Measurements from ENCODE around the gene CD83. TPM values are rescaled to one million over a fixed set of nuclear protein-coding genes. Genes with fewer than 3 reads are reported as not detected.

CD83 gene
- total RNA-seq, 1 donor = 1.4 TPM

GRCh38 chr6:14118446-14118845 is 874 bp downstream of the CD83 start:
- H3K4me1 ChIP-seq (ENCODE audit: insufficient read depth, low read length) = peaks cover 3% of the 10 kb centered on the region
- H4K20me1 ChIP-seq (ENCODE audit: insufficient read depth, low read length) = no peaks in the 10 kb centered on the region
- H3K4me3 ChIP-seq (ENCODE audit: insufficient read depth, low read length) = no peak overlapping the region
- DNase-seq (ENCODE audit: insufficient read length, low spot score, missing footprints) = no peak
- H3K9me3 ChIP-seq (ENCODE audit: low read depth, low read length) = no peaks in the 10 kb centered on the region
- H3K27me3 ChIP-seq (ENCODE audit: insufficient read depth, low read length) = no peaks in the 10 kb centered on the region
- no peaks in the 10 kb centered on the region for H3K36me3 ChIP-seq (ENCODE audit: insufficient read depth, low read length)
- no peak overlapping the region for H3K27ac ChIP-seq (ENCODE audit: low read depth, low read length)
- H3K79me2 ChIP-seq (ENCODE audit: insufficient read depth, low read length) = no peaks in the 10 kb centered on the region
- TF ChIP-seq CTCF (IDR thresholded peaks at IDR 0.05; ENCODE audit: extremely low read depth, low read depth, low read length) = no peak
- peak overlapping the region; percentile 83 for H3K4me2 ChIP-seq (ENCODE audit: insufficient read depth, low read length)
- no peak overlapping the region for H2AFZ ChIP-seq (ENCODE audit: low read length)

- H2AFZ ChIP-seq (ENCODE audit: low read length) = no peak overlapping the region
- no peak overlapping the region for H3K4me3 ChIP-seq (ENCODE audit: insufficient read depth, low read length)
- TF ChIP-seq CTCF (IDR thresholded peaks at IDR 0.05; ENCODE audit: extremely low read depth, low read depth, low read length) = no peak
- no peaks in the 10 kb centered on the region for H3K36me3 ChIP-seq (ENCODE audit: insufficient read depth, low read length)
- no peaks in the 10 kb centered on the region for H3K79me2 ChIP-seq (ENCODE audit: insufficient read depth, low read length)
- H3K9me3 ChIP-seq (ENCODE audit: low read depth, low read length) = no peaks in the 10 kb centered on the region
- no peaks in the 10 kb centered on the region for H3K27me3 ChIP-seq (ENCODE audit: insufficient read depth, low read length)
- no peaks in the 10 kb centered on the region for H4K20me1 ChIP-seq (ENCODE audit: insufficient read depth, low read length)
- H3K4me2 ChIP-seq (ENCODE audit: insufficient read depth, low read length) = no peak overlapping the region
- peaks cover 3% of the 10 kb centered on the region for H3K4me1 ChIP-seq (ENCODE audit: insufficient read depth, low read length)
- no peak overlapping the region for H3K27ac ChIP-seq (ENCODE audit: low read depth, low read length)
- no peak for DNase-seq (ENCODE audit: insufficient read length, low spot score, missing footprints)
Observed at GRCh38 chr6:14119784-14120183, 2.2 kb downstream of the CD83 start.

GRCh38 chr6:14120546-14120945 is 3.0 kb downstream of the CD83 start:
- Histone ChIP-seq H3K36me3 (ENCODE audit: insufficient read depth, low read length) (no peaks in the 10 kb centered on the region), H3K27ac (ENCODE audit: low read depth, low read length) (no peak overlapping the region), H3K79me2 (ENCODE audit: insufficient read depth, low read length) (no peaks in the 10 kb centered on the region), H3K4me3 (ENCODE audit: insufficient read depth, low read length) (no peak overlapping the region), H2AFZ (ENCODE audit: low read length) (no peak overlapping the region), H3K9me3 (ENCODE audit: low read depth, low read length) (no peaks in the 10 kb centered on the region), H3K4me2 (ENCODE audit: insufficient read depth, low read length) (no peak overlapping the region), H3K4me1 (ENCODE audit: insufficient read depth, low read length) (peaks cover 3% of the 10 kb centered on the region), H4K20me1 (ENCODE audit: insufficient read depth, low read length) (no peaks in the 10 kb centered on the region), H3K27me3 (ENCODE audit: insufficient read depth, low read length) (no peaks in the 10 kb centered on the region)
- no peak for TF ChIP-seq CTCF (IDR thresholded peaks at IDR 0.05; ENCODE audit: extremely low read depth, low read depth, low read length)
- DNase-seq (ENCODE audit: insufficient read length, low spot score, missing footprints) = no peak

DNA sequence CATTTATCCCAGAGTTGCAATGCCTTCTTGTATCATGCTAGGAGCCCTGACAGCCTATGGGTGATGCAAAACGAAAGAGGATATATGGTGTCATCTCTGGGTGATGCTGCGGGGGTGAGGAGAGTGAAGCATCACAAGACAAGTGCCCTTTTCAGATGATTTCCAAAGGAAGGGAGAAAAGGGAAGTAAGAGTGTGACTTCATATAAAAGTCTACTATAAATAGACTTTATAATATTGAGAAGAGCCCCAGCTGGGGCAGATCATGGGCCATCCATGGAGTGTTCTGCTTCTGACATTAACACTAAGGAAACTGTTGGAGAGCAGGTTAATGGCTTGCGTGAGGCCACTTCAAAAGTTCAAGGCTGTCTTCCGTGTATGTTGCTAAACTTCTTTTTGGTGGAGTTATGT is 4.4 kb downstream of the CD83 start:
- H3K79me2 ChIP-seq (ENCODE audit: insufficient read depth, low read length) = no peaks in the 10 kb centered on the region
- no peaks in the 10 kb centered on the region for H3K36me3 ChIP-seq (ENCODE audit: insufficient read depth, low read length)
- no peak for DNase-seq (ENCODE audit: insufficient read length, low spot score, missing footprints)
- H4K20me1 ChIP-seq (ENCODE audit: insufficient read depth, low read length) = no peaks in the 10 kb centered on the region
- H3K4me3 ChIP-seq (ENCODE audit: insufficient read depth, low read length) = no peak overlapping the region
- TF ChIP-seq CTCF (IDR thresholded peaks at IDR 0.05; ENCODE audit: extremely low read depth, low read depth, low read length) = no peak
- H3K4me1 ChIP-seq (ENCODE audit: insufficient read depth, low read length) = peaks cover 2% of the 10 kb centered on the region
- no peak overlapping the region for H3K27ac ChIP-seq (ENCODE audit: low read depth, low read length)
- no peak overlapping the region for H3K4me2 ChIP-seq (ENCODE audit: insufficient read depth, low read length)
- no peak overlapping the region for H2AFZ ChIP-seq (ENCODE audit: low read length)
- H3K9me3 ChIP-seq (ENCODE audit: low read depth, low read length) = no peaks in the 10 kb centered on the region
- H3K27me3 ChIP-seq (ENCODE audit: insufficient read depth, low read length) = no peaks in the 10 kb centered on the region

All from osteoblast (primary cell).